HG02840 (cell line): ENCODE data around the gene IL1A.

Source experiments
- ATAC-seq: cut with Tn5 transposase; IDR thresholded peaks from one replicate; pipeline ENCODE4 v1.9.1; 2021; ENCODE audit warnings: mild to moderate bottlenecking, moderate library complexity, moderate number of reproducible peaks; ENCODE audit not compliant: unreplicated experiment, low FRiP score

IL1A gene

GRCh38 chr2:112767693-112768330, 16.5 kb downstream of the IL1A start:
- ATAC-seq, result no peak

- ATAC-seq, result no peak
These were observed 19.0 kb downstream of the IL1A start for GRCh38 chr2:112765251-112765650.

- ATAC-seq, result peak; percentile 99
These were observed 19.9 kb downstream of the IL1A start, which contains the start of gene CKAP2L for GRCh38 chr2:112764071-112765044. TSS of gene CKAP2L (minus strand) at chr2:112764609. CDS start at chr2:112764598, 11 bp downstream.

GRCh38 chr2:112762276-112762675, 22.0 kb downstream of the IL1A start:
- no peak for ATAC-seq

GRCh38 chr2:112760149-112760548, 24.1 kb downstream of the IL1A start:
- ATAC-seq, result no peak

GRCh38 chr2:112758711-112759110, 25.6 kb downstream of the IL1A start:
- no peak for ATAC-seq

GRCh38 chr2:112757265-112757664, 27.0 kb downstream of the IL1A start:
- no peak for ATAC-seq

- no peak for ATAC-seq
These were observed 28.1 kb downstream of the IL1A start for GRCh38 chr2:112756207-112756606.

GRCh38 chr2:112755444-112755843, 28.8 kb downstream of the IL1A start:
- no peak for ATAC-seq

- no peak for ATAC-seq
These were observed 29.7 kb downstream of the IL1A start for GRCh38 chr2:112754564-112754963.

- ATAC-seq, result no peak
These were observed 31.6 kb downstream of the IL1A start for GRCh38 chr2:112752667-112753066.

GRCh38 chr2:112751451-112752197, 32.7 kb downstream of the IL1A start:
- no peak for ATAC-seq

- no peak for ATAC-seq
These were observed 33.8 kb downstream of the IL1A start for GRCh38 chr2:112750560-112750843.

- ATAC-seq, result no peak
These were observed 34.3 kb downstream of the IL1A start for GRCh38 chr2:112749755-112750559.

GRCh38 chr2:112740527-112740926, 43.8 kb downstream of the IL1A start:
- no peak for ATAC-seq

GRCh38 chr2:112737542-112738232, 46.6 kb downstream of the IL1A start:
- ATAC-seq, result no peak

GRCh38 chr2:112733871-112734270, 50.4 kb downstream of the IL1A start:
- no peak for ATAC-seq

GRCh38 chr2:112733456-112733855, 50.8 kb downstream of the IL1A start:
- no peak for ATAC-seq

- ATAC-seq, result no peak
These were observed 52.8 kb downstream of the IL1A start for GRCh38 chr2:112731479-112731878.

- no peak for ATAC-seq
These were observed 53.5 kb downstream of the IL1A start for GRCh38 chr2:112730791-112731190.
